Stimulated activated CD8-positive, alpha-beta memory T cell treated with anti-CD3 and anti-CD28 coated beads, Interleukin-7, amount 100 ng/mL, for 4 hours (primary cell): ENCODE measurements around the gene PEX14.

Source experiments
- DNase-seq, 2 donors: peaks; one replicate each; pipeline ENCODE4 v3.0.0-alpha.2; 2020; ENCODE audit warnings: low read depth in 2 of 2

The PEX14 gene

GRCh38 chr1:10662824-10663677, 188.3 kb downstream of the PEX14 start:
- no peak for DNase-seq

DNA sequence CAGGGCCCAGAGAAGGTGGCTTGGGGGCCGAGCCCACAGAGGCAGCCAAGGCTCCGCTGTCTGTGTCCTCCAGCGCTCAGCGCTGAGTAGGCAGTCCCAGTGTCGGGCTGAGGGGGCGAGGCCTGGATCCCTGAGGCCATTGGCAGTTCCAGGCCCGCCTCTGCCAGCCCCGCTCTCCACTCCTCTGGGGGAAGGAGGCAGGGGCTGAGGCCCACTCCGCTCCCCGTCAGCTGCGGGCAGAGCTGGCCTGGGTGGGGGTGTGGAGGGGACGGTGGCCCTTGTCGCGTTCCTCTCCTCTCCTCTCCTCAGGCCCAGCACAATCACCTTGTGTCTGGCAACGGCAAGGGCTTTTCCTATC, 188.9 kb downstream of the PEX14 start:
- DNase-seq = no peak

DNA sequence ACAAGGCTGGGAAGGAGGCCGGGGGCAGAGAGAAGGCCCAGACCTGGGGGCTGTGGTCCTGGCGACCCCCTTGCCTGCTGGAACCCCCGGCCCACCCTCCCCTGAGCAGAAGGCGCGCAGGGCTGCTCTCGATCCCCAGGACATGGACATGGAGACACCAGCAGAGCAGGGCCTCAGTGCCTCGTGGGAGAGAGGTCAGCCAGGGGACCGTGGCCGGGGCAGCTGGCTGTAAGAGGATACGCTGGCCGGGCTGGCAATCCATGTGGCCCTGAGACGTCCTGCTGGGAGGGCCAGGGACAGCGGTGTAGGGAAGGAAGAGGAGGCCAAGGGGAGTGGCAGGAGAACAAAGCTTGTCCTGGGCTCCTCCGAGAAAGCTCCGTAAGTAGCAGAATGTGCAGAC, 189.5 kb downstream of the PEX14 start:
- DNase-seq = no peak

GRCh38 chr1:10665226-10665625, 190.5 kb downstream of the PEX14 start:
- no peak for DNase-seq

DNA sequence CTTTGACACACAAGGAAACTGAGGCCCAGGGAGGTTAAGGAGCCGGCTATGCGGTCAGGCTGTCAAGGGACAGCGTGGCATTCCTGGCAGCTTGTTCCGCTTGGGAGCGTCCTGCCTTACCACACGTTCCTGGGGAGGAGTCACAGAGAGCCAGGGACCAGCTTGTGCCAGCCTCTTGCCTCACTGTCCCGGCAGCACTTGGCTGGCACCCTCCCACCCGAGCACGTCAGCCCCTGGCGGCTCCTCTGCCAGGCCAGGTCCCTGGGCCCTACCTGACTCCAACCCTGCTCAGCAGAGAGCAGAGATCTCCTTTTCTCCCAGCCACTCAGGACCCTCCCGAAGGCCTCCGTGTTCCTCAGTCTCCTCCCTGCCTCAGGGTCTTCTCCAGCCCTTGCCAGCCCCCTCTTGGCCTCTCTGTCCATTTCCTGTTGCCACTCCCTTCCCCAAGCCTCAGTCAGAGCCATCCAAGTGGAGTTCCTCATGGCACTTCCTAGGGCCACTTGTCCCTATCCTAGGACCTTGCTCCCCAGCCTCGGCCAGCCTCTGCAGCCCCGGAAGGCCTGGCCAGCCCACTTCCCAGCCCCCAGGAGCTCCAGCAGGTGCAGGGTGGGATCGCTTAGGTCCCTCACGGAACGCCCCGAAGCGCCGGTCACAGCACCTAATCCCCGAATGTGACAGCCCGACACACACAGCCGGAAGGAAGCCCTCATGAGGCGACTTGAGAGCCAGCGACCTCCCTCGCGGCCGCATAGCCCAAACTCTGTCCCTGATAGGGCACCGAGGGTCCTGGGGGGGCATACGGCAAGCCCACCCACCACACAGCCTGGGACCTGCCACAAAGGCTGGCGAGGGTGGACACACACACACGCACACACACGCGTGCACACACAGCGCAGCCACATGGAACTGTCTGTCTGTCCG, 191.4 kb downstream of the PEX14 start:
- no peak for DNase-seq

DNA sequence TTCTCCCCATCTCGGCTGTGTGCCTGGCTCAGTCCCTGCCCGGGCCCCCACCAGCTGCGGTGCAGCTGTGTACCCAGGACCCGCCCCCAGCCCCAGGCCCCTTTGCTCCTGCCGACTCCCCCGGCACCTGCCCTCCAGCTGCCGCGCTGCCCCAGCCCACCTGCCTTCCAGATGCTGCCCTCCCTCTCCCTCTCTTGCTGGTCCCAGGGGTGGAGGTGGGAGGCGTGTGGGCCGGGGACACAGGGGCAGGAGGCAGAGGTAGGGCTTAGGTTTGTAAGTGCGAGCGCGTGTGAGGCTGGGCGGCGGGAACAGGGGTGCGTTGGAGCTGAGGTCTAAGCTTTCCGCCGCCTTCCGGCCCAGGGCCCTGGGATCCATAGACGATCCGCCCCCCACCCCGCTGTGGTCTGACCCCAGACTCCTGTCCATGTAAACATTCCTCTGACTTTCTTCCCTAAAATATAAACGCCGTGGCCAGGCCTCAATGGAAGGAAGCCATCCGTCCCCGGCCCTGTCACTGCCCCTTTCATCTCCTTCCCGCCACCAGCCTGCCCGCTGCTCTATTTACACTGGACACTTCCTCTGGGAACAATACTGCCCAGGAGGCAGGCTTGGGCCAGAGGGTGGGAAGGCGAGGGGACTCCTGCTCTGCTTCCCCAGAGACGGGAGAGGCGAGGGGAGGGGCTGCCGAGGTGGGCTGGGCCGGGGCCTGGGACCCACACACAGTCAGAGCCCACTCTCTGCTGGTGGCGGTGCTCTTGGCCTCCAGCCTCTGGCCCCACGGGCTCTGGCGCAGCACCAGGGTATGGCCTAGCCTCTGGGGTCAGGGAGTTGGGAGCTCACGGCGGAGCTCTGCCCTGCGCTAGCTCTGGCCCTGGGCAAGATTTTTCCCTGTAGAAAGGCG, 193.4 kb downstream of the PEX14 start:
- DNase-seq = no peak

DNA sequence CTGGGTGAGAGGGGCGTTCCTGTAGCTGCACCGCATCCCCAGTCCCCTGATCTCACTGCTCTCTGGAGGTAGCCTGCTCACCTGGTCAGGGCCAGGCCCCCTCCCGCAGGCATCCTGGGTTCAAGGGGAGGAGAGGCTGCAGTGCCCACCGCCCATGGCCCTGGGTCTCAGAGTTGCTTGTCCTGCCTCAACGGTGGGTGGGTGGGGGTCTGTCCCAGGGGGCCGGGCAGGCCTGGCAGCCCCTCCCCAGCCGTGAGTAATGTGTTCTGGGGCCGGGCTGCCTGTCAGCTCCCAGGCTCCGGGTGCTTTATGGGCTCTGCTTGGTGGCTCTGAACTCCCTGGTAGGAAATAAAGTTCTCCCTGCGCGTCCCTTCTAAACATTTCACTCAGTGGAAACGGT, 194.8 kb downstream of the PEX14 start:
- DNase-seq = no peak

GRCh38 chr1:10670190-10670589, 195.4 kb downstream of the PEX14 start:
- no peak for DNase-seq

DNA sequence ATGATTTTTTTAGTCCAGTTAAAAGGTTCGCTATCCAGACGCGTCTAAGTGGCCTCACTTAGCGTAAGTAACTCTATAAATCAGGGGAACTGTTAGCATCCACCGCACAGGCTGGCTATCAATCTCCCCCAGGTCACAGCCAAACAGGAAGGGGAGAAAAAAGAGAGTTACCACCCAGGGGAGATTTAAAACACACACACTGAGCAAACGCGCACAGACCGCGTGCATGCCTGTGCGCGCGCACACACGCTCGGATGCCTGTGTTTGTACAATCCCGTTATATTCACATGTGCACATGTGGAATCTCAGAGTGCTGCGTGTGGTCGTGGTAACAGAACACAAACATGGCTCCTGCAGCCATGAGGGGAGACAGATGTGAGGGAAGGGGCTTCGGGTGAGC, 196.3 kb downstream of the PEX14 start:
- DNase-seq = no peak

GRCh38 chr1:10671622-10672342, 197.0 kb downstream of the PEX14 start:
- DNase-seq = no peak

DNA sequence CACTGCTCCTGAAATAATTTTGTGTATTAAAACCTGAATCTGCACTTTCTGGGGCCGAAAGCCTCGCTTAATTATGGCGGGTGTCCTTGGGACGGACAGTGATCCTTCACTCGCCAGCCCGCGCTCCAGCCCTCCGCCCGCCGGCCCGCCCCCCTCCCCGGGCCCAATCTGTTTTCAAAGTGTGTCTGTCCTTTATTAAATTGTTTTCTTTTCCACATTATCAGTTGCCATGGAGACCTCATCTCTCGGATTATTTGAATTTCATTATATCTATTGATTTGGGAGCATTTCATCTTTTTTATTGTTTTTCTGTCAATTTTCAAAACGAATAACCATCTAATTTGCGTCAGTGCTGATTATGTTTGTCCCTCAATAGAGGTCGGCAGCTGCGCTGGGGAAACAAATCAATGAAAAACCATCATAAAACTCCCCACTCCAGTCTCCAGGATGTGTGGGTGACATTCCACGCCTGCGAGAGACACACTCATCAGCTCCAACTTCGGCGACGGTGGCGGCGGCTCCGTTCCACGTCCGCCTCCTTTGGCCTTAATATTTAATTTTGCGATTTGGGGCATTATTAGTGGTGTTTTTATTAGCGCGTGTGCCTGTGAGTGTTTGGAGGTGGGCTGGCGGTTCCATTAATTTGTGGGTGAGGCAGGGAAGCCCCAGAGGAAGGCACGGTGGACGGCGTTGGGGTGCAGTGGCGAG, 197.7 kb downstream of the PEX14 start:
- no peak for DNase-seq

DNA sequence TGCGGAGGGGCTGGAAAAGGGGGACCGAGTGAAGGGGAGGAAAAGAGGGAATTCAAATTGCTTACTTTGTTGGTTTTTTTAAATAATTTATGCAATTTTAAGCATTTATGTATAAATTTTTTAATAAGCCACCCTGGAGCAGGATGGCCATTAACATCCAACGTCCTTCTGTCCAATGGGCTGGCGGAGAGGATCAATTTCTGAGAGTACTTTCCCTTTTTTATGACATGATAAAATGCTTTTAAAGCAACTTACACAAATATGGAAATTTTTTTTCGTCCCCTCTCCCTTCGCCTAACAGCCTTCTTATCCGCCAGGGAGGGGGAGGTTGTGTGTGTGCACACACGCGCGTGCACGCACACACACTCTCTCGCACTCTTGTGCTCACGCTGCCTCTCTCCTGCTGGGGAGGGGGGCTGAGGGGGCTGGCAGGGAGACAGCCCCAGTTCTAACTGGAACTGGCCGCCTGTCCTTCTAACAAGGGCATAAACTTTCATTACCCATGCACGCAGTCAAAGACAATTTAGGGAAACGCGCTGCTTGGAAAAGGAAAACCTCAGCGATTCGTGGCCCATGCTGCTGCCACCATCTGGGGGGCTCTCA, 198.5 kb downstream of the PEX14 start:
- no peak for DNase-seq

GRCh38 chr1:10674222-10674621, 199.5 kb downstream of the PEX14 start:
- DNase-seq = no peak

GRCh38 chr1:10674700-10675609, 200.2 kb downstream of the PEX14 start:
- no peak for DNase-seq

GRCh38 chr1:10675813-10676212, 201.1 kb downstream of the PEX14 start:
- DNase-seq = no peak

DNA sequence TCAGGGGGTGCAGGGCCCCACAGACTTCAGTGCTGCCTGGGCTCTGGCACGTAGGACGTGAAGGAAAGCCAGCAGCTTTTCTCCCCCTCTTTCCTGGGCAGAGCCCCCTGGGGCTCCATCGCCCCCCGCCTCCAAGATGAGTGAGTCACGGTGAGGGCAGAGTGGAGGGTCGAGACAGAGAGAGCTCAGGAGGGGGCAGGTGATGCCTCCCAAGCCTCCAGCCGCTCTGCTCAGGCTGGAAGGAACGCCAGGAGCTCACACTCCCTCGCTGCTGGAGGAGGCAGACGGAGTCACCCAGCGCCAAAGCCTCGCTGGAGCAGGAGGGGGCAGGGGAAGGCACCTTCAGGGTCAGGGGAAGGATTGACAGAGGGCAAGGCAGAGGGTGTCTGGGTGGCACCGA, 202.2 kb downstream of the PEX14 start:
- no peak for DNase-seq

DNA sequence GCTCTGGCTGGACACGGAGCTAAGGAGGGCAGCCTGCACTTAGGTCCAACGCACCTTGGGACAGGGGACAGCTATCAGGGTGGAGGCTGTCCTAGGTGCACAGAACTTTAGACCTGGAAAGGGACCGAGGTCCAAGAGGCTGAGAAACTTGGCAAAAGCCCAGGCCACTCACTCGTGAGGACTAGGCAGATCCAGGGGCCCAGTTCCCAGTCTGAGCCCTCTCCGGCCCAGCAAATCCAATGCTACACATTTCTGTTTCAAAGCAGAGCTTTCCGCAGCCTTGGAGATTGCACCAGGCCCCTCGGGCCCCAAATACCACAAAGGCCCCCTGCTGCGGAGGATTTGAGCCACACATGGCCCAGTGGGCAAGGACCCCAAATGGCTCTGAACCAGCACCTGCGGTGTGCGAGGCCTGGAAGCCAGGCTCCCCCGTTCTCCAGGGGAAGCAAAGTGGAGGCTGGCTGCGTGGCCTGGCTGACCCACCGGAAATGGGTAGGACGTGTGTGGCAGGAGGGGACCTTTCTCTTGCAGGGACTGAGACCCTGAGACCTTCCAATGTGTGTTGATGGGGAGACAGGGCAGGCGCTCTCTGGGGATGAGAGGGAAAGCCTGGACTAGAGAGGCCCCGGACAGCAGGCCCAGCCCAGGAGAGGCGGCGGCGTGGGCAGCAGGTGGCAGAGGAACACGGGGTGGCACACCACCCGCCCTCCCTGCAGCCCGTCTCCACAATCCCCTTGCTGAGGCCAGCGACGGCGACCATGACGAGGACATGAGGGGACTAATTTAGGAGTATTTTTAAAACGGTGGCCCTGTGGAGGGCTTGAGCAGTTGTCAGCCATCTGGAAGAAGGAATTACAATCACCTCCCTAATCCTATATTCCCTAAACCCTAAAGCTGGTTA, 203.0 kb downstream of the PEX14 start:
- DNase-seq = no peak

- DNase-seq = no peak
These were observed 203.7 kb downstream of the PEX14 start for GRCh38 chr1:10678402-10678801.
